ENCODE data around the gene SPP1.

The SPP1 gene

GRCh38 chr4:87932718-87933141 lies 42.8 kb upstream of the SPP1 start:
- H2BK120ac ChIP-seq (ENCODE audit: low read depth, low read length) = no peak overlapping the region
- no peak overlapping the region for H2AK5ac ChIP-seq (ENCODE audit: low read depth, low read length)
- WGBS, 2 donors (ENCODE audit: extremely low coverage in 2 of 2, insufficient read length in 2 of 2, insufficient replicate concordance in 1 of 2) = no CpG with 5 or more reads among the region's 5 CpGs
- no peak overlapping the region for H4K91ac ChIP-seq (ENCODE audit: low read depth, low read length, poor library complexity)
- H3K27me3 ChIP-seq (ENCODE audit: control insufficient read depth in 3 of 3, insufficient read depth in 3 of 3, low read depth in 1 of 3, low read length in 3 of 3) = no peaks in the 10 kb centered on the region
- no peak overlapping the region for H3K4me3 ChIP-seq (ENCODE audit: low read length in 2 of 2)
- H3K4me1 ChIP-seq (ENCODE audit: control insufficient read depth in 2 of 2, insufficient read depth in 1 of 2, low read depth in 1 of 2, low read length in 2 of 2) = no peaks in the 10 kb centered on the region
- DNase-seq (ENCODE audit: low spot score) = no peak
- no peak overlapping the region for H3K4me2 ChIP-seq (ENCODE audit: insufficient read depth, low read length, poor library complexity, severe bottlenecking)
- H2BK15ac ChIP-seq (ENCODE audit: low read length) = no peak overlapping the region
- H3K36me3 ChIP-seq (replicated peaks in 1 of 2; ENCODE audit: control insufficient read depth in 2 of 2, insufficient read depth in 2 of 2, low read length in 2 of 2) = no peaks in the 10 kb centered on the region
- no peak overlapping the region for H3K18ac ChIP-seq (ENCODE audit: low read length)
- H4K8ac ChIP-seq (ENCODE audit: low read depth, low read length) = no peak overlapping the region
- no peak overlapping the region for H3K27ac ChIP-seq (replicated peaks; ENCODE audit: low read length)
- H2AFZ ChIP-seq (ENCODE audit: low read length) = no peak overlapping the region
- no peak overlapping the region for H2BK12ac ChIP-seq (ENCODE audit: low read length)
- no peaks in the 10 kb centered on the region for H3K79me1 ChIP-seq (ENCODE audit: low read depth, low read length)
- H3K23ac ChIP-seq (ENCODE audit: low read depth, low read length, poor library complexity) = no peak overlapping the region
- no peak overlapping the region for H3K14ac ChIP-seq (ENCODE audit: low read length)
- H2BK5ac ChIP-seq (ENCODE audit: low read length) = no peak overlapping the region
- H3K9me3 ChIP-seq (replicated peaks in 1 of 2; ENCODE audit: control insufficient read depth in 2 of 2, insufficient read depth in 1 of 2, low read depth in 1 of 2, low read length in 2 of 2) = no peaks in the 10 kb centered on the region
- no peak overlapping the region for H3K4ac ChIP-seq (ENCODE audit: low read length)
- H3K9ac ChIP-seq (ENCODE audit: low read depth, low read length, poor library complexity) = no peak overlapping the region

- Histone ChIP-seq H3K27me3 (ENCODE audit: control insufficient read depth in 3 of 3, insufficient read depth in 3 of 3, low read depth in 1 of 3, low read length in 3 of 3) (no peaks in the 10 kb centered on the region), H3K4me3 (ENCODE audit: low read length in 2 of 2) (no peak overlapping the region), H4K91ac (ENCODE audit: low read depth, low read length, poor library complexity) (no peak overlapping the region), H3K27ac (replicated peaks; ENCODE audit: low read length) (no peak overlapping the region), H3K36me3 (replicated peaks in 1 of 2; ENCODE audit: control insufficient read depth in 2 of 2, insufficient read depth in 2 of 2, low read length in 2 of 2) (no peaks in the 10 kb centered on the region), H2BK12ac (ENCODE audit: low read length) (no peak overlapping the region), H2AK5ac (ENCODE audit: low read depth, low read length) (no peak overlapping the region), H2AFZ (ENCODE audit: low read length) (no peak overlapping the region), H3K4ac (ENCODE audit: low read length) (no peak overlapping the region), H2BK120ac (ENCODE audit: low read depth, low read length) (no peak overlapping the region), H2BK5ac (ENCODE audit: low read length) (no peak overlapping the region), H2BK15ac (ENCODE audit: low read length) (no peak overlapping the region), H3K9me3 (replicated peaks in 1 of 2; ENCODE audit: control insufficient read depth in 2 of 2, insufficient read depth in 1 of 2, low read depth in 1 of 2, low read length in 2 of 2) (no peaks in the 10 kb centered on the region), H3K23ac (ENCODE audit: low read depth, low read length, poor library complexity) (no peak overlapping the region), H3K14ac (ENCODE audit: low read length) (no peak overlapping the region), H3K9ac (ENCODE audit: low read depth, low read length, poor library complexity) (no peak overlapping the region), H3K18ac (ENCODE audit: low read length) (no peak overlapping the region), H3K4me2 (ENCODE audit: insufficient read depth, low read length, poor library complexity, severe bottlenecking) (no peak overlapping the region), H4K8ac (ENCODE audit: low read depth, low read length) (no peak overlapping the region), H3K4me1 (ENCODE audit: control insufficient read depth in 2 of 2, insufficient read depth in 1 of 2, low read depth in 1 of 2, low read length in 2 of 2) (no peaks in the 10 kb centered on the region), H3K79me1 (ENCODE audit: low read depth, low read length) (no peaks in the 10 kb centered on the region)
- no peak for DNase-seq (ENCODE audit: low spot score)
- WGBS, 2 donors (ENCODE audit: extremely low coverage in 2 of 2, insufficient read length in 2 of 2, insufficient replicate concordance in 1 of 2) = no CpG with 5 or more reads among the region's 1 CpG
Measured at GRCh38 chr4:87933337-87933736, 42.2 kb upstream of the SPP1 start.

- Histone ChIP-seq H3K4me2 (ENCODE audit: insufficient read depth, low read length, poor library complexity, severe bottlenecking) (no peak overlapping the region), H3K36me3 (replicated peaks in 1 of 2; ENCODE audit: control insufficient read depth in 2 of 2, insufficient read depth in 2 of 2, low read length in 2 of 2) (no peaks in the 10 kb centered on the region), H2BK12ac (ENCODE audit: low read length) (no peak overlapping the region), H2AK5ac (ENCODE audit: low read depth, low read length) (no peak overlapping the region), H4K91ac (ENCODE audit: low read depth, low read length, poor library complexity) (no peak overlapping the region), H2BK120ac (ENCODE audit: low read depth, low read length) (no peak overlapping the region), H3K9ac (ENCODE audit: low read depth, low read length, poor library complexity) (no peak overlapping the region), H3K27ac (replicated peaks; ENCODE audit: low read length) (no peak overlapping the region), H3K18ac (ENCODE audit: low read length) (no peak overlapping the region), H2BK15ac (ENCODE audit: low read length) (no peak overlapping the region), H3K9me3 (replicated peaks in 1 of 2; ENCODE audit: control insufficient read depth in 2 of 2, insufficient read depth in 1 of 2, low read depth in 1 of 2, low read length in 2 of 2) (no peaks in the 10 kb centered on the region), H3K4me1 (ENCODE audit: control insufficient read depth in 2 of 2, insufficient read depth in 1 of 2, low read depth in 1 of 2, low read length in 2 of 2) (no peaks in the 10 kb centered on the region), H4K8ac (ENCODE audit: low read depth, low read length) (no peak overlapping the region), H3K4ac (ENCODE audit: low read length) (no peak overlapping the region), H3K79me1 (ENCODE audit: low read depth, low read length) (no peaks in the 10 kb centered on the region), H2BK5ac (ENCODE audit: low read length) (no peak overlapping the region), H3K14ac (ENCODE audit: low read length) (no peak overlapping the region), H3K23ac (ENCODE audit: low read depth, low read length, poor library complexity) (no peak overlapping the region), H3K4me3 (ENCODE audit: low read length in 2 of 2) (no peak overlapping the region), H3K27me3 (ENCODE audit: control insufficient read depth in 3 of 3, insufficient read depth in 3 of 3, low read depth in 1 of 3, low read length in 3 of 3) (no peaks in the 10 kb centered on the region), H2AFZ (ENCODE audit: low read length) (no peak overlapping the region)
- WGBS, 2 donors (ENCODE audit: extremely low coverage in 2 of 2, insufficient read length in 2 of 2, insufficient replicate concordance in 1 of 2) = no CpG with 5 or more reads among the region's 2 CpGs
- no peak for DNase-seq (ENCODE audit: low spot score)
Measured at GRCh38 chr4:87934157-87934704, 41.3 kb upstream of the SPP1 start.

- H3K36me3 ChIP-seq (replicated peaks in 1 of 2; ENCODE audit: control insufficient read depth in 2 of 2, insufficient read depth in 2 of 2, low read length in 2 of 2) = no peaks in the 10 kb centered on the region
- no peaks in the 10 kb centered on the region for H3K79me1 ChIP-seq (ENCODE audit: low read depth, low read length)
- H3K4me1 ChIP-seq (ENCODE audit: control insufficient read depth in 2 of 2, insufficient read depth in 1 of 2, low read depth in 1 of 2, low read length in 2 of 2) = peaks cover 3 to 4% of the 10 kb centered on the region in 2 donors
- H2BK120ac ChIP-seq (ENCODE audit: low read depth, low read length) = no peak overlapping the region
- H3K18ac ChIP-seq (ENCODE audit: low read length) = no peak overlapping the region
- no peak overlapping the region for H3K9ac ChIP-seq (ENCODE audit: low read depth, low read length, poor library complexity)
- H2AK5ac ChIP-seq (ENCODE audit: low read depth, low read length) = no peak overlapping the region
- no peak overlapping the region for H4K91ac ChIP-seq (ENCODE audit: low read depth, low read length, poor library complexity)
- H2BK12ac ChIP-seq (ENCODE audit: low read length) = no peak overlapping the region
- H2BK5ac ChIP-seq (ENCODE audit: low read length) = no peak overlapping the region
- WGBS, 2 donors (ENCODE audit: extremely low coverage in 2 of 2, insufficient read length in 2 of 2, insufficient replicate concordance in 1 of 2) = no CpG with 5 or more reads among the region's 2 CpGs
- H3K4me2 ChIP-seq (ENCODE audit: insufficient read depth, low read length, poor library complexity, severe bottlenecking) = no peak overlapping the region
- no peak overlapping the region for H3K23ac ChIP-seq (ENCODE audit: low read depth, low read length, poor library complexity)
- no peak for DNase-seq (ENCODE audit: low spot score)
- H3K14ac ChIP-seq (ENCODE audit: low read length) = no peak overlapping the region
- H3K4ac ChIP-seq (ENCODE audit: low read length) = no peak overlapping the region
- no peaks in the 10 kb centered on the region for H3K27me3 ChIP-seq (ENCODE audit: control insufficient read depth in 3 of 3, insufficient read depth in 3 of 3, low read depth in 1 of 3, low read length in 3 of 3)
- no peak overlapping the region for H2BK15ac ChIP-seq (ENCODE audit: low read length)
- H3K9me3 ChIP-seq (replicated peaks in 1 of 2; ENCODE audit: control insufficient read depth in 2 of 2, insufficient read depth in 1 of 2, low read depth in 1 of 2, low read length in 2 of 2) = no peaks in the 10 kb centered on the region
- no peak overlapping the region for H3K27ac ChIP-seq (replicated peaks; ENCODE audit: low read length)
- H3K4me3 ChIP-seq (ENCODE audit: low read length in 2 of 2) = no peak overlapping the region
- H4K8ac ChIP-seq (ENCODE audit: low read depth, low read length) = no peak overlapping the region
- no peak overlapping the region for H2AFZ ChIP-seq (ENCODE audit: low read length)
Measured at GRCh38 chr4:87934973-87935372, 40.5 kb upstream of the SPP1 start.
